Measurements from ENCODE around the gene TRAF7.

TRAF7 gene

GRCh38 chr16:2148714-2149629, 6.6 kb upstream of the TRAF7 start:
- peak; percentile 64 for DNase-seq

- peak; percentile 71 for DNase-seq
Observed at GRCh38 chr16:2149630-2150417, 5.8 kb upstream of the TRAF7 start.

GRCh38 chr16:2150418-2151187, 5.0 kb upstream of the TRAF7 start:
- DNase-seq, result peak; percentile 72

GRCh38 chr16:2151188-2152091, 4.1 kb upstream of the TRAF7 start:
- peak; percentile 61 for DNase-seq

GRCh38 chr16:2152695-2153506, 2.7 kb upstream of the TRAF7 start:
- DNase-seq, result peak; percentile 65

GRCh38 chr16:2154533-2155090, 970 bp upstream of the TRAF7 start:
- peak; percentile 57 for DNase-seq

- peak; percentile 36 for DNase-seq
Observed at GRCh38 chr16:2155977-2156848, 631 bp downstream of the TRAF7 start.

- DNase-seq, result no peak
Observed at GRCh38 chr16:2156849-2157224, 1.3 kb downstream of the TRAF7 start.

GRCh38 chr16:2157480-2158261, 2.1 kb downstream of the TRAF7 start:
- no peak for DNase-seq

GRCh38 chr16:2158262-2158638, 2.7 kb downstream of the TRAF7 start:
- DNase-seq, result no peak

- no peak for DNase-seq
Observed at GRCh38 chr16:2159175-2159838, 3.7 kb downstream of the TRAF7 start.

- DNase-seq, result no peak
Observed at GRCh38 chr16:2160915-2161551, 5.5 kb downstream of the TRAF7 start.

- DNase-seq, result no peak
Observed at GRCh38 chr16:2161911-2162310, 6.3 kb downstream of the TRAF7 start.

GRCh38 chr16:2162676-2163118, 7.1 kb downstream of the TRAF7 start:
- DNase-seq, result no peak

GRCh38 chr16:2163211-2163881, 7.8 kb downstream of the TRAF7 start:
- DNase-seq, result no peak

GRCh38 chr16:2165861-2166260, 10.3 kb downstream of the TRAF7 start:
- no peak for DNase-seq
